Osteoblast (primary cell): ENCODE data around the gene KHSRP. TPM values are rescaled to one million over a fixed set of nuclear protein-coding genes. Genes with fewer than 3 reads are reported as not detected.

ENCODE experiments used
- DNase-seq: peaks from one replicate; pipeline ENCODE4 v3.0.0; 2011; ENCODE audit warnings: low spot score, mixed read lengths; ENCODE audit not compliant: insufficient read length; ENCODE audit errors: missing footprints
- H2AFZ ChIP-seq: 2 replicates; pipeline ENCODE4 v1.6.0; 2011; ENCODE audit warnings: mild to moderate bottlenecking, low read length
- H3K27ac ChIP-seq: 2 replicates; pipeline ENCODE4 v1.5.1; 2011; ENCODE audit warnings: mild to moderate bottlenecking, low read depth, low read length, moderate library complexity
- H3K27me3 ChIP-seq: 2 replicates; pipeline ENCODE4 v1.6.0; 2012; ENCODE audit warnings: mild to moderate bottlenecking, control low read depth, inconsistent platforms, low read length, moderate library complexity; ENCODE audit not compliant: insufficient read depth
- H3K36me3 ChIP-seq: 2 replicates; pipeline ENCODE4 v1.5.1; 2011; ENCODE audit warnings: mild to moderate bottlenecking, low read length, control low read depth, moderate library complexity; ENCODE audit not compliant: insufficient read depth
- H3K4me1 ChIP-seq: 2 replicates; pipeline ENCODE4 v1.5.1; 2011; ENCODE audit warnings: mild to moderate bottlenecking, low read length, control low read depth, moderate library complexity; ENCODE audit not compliant: insufficient read depth
- H3K4me2 ChIP-seq: 2 replicates; pipeline ENCODE4 v1.6.0; 2011; ENCODE audit warnings: mild to moderate bottlenecking, low read length; ENCODE audit not compliant: insufficient read depth
- H3K4me3 ChIP-seq: fragments of 200-600 bp; sonication (generic); 3 replicates; pipeline ENCODE4 v1.5.1; 2012; ENCODE audit warnings: mild to moderate bottlenecking, low read length, inconsistent platforms; ENCODE audit not compliant: insufficient read depth
- H3K79me2 ChIP-seq: 2 replicates; pipeline ENCODE4 v1.6.0; 2012; ENCODE audit warnings: mild to moderate bottlenecking, low read length, control low read depth, inconsistent platforms; ENCODE audit not compliant: insufficient read depth
- H3K9me3 ChIP-seq: 2 replicates; pipeline ENCODE4 v1.5.1; 2011; ENCODE audit warnings: low read depth, low read length, control low read depth
- H4K20me1 ChIP-seq: 2 replicates; pipeline ENCODE4 v1.6.0; 2012; ENCODE audit warnings: mild to moderate bottlenecking, low read length, control low read depth; ENCODE audit not compliant: insufficient read depth
- CTCF ChIP-seq: IDR thresholded peaks from 2 replicates; pipeline ENCODE4 v1.5.1; 2011; ENCODE audit warnings: mild to moderate bottlenecking, low read depth, low read length, moderate library complexity; ENCODE audit errors: extremely low read depth
- total RNA-seq: library from RNA; depleted of rRNA; stranded (reverse); fragments of >200 nt; gene quantifications from 2 replicates; pipeline ENCODE4 v1.2.3, GENCODE V29; 2012

Gene KHSRP
- total RNA-seq, 1 donor = 90.5 TPM

- Histone ChIP-seq H3K4me2 (no peak overlapping the region), H3K27me3 (peaks cover 13% of the 10 kb centered on the region)
Observed at GRCh38 chr19:6471076-6471475, 46.5 kb upstream of the KHSRP start.

GRCh38 chr19:6470173-6470572 is 45.6 kb upstream of the KHSRP start:
- Histone ChIP-seq H3K27ac (no peak overlapping the region), H4K20me1 (no peaks in the 10 kb centered on the region), H3K9me3 (no peaks in the 10 kb centered on the region), H3K36me3 (no peaks in the 10 kb centered on the region), H3K4me2 (no peak overlapping the region), H3K79me2 (no peaks in the 10 kb centered on the region), H3K4me1 (no peaks in the 10 kb centered on the region), H3K27me3 (peaks cover 12% of the 10 kb centered on the region), H3K4me3 (no peak overlapping the region), H2AFZ (no peak overlapping the region)
- no peak for TF ChIP-seq CTCF
- DNase-seq = peak; percentile 61

More at GRCh38 chr19:6471076-6471475, 46.5 kb upstream of the KHSRP start:
- Histone ChIP-seq H2AFZ (no peak overlapping the region), H3K9me3 (no peaks in the 10 kb centered on the region), H4K20me1 (no peaks in the 10 kb centered on the region), H3K79me2 (no peaks in the 10 kb centered on the region), H3K4me3 (no peak overlapping the region), H3K36me3 (no peaks in the 10 kb centered on the region), H3K27ac (no peak overlapping the region), H3K4me1 (no peaks in the 10 kb centered on the region)
- peak; percentile 34 for DNase-seq
- no peak for TF ChIP-seq CTCF

- Histone ChIP-seq H3K27me3 (peaks cover 16% of the 10 kb centered on the region), H3K4me3 (no peak overlapping the region), H4K20me1 (no peaks in the 10 kb centered on the region), H3K36me3 (no peaks in the 10 kb centered on the region), H3K27ac (no peak overlapping the region), H3K4me1 (no peaks in the 10 kb centered on the region), H2AFZ (no peak overlapping the region), H3K9me3 (no peaks in the 10 kb centered on the region), H3K79me2 (no peaks in the 10 kb centered on the region), H3K4me2 (no peak overlapping the region)
- DNase-seq = peak; percentile 53
- no peak for TF ChIP-seq CTCF
Observed at GRCh38 chr19:6467384-6467783, 42.8 kb upstream of the KHSRP start.

GRCh38 chr19:6466526-6467248 is 42.1 kb upstream of the KHSRP start:
- H3K27me3 ChIP-seq = peaks cover 16% of the 10 kb centered on the region

More at GRCh38 chr19:6466526-6467248, 42.1 kb upstream of the KHSRP start:
- no peak overlapping the region for H3K4me2 ChIP-seq
- no peak for TF ChIP-seq CTCF
- no peaks in the 10 kb centered on the region for H3K9me3 ChIP-seq
- H2AFZ ChIP-seq = no peak overlapping the region
- no peak overlapping the region for H3K4me3 ChIP-seq
- H3K4me1 ChIP-seq = no peaks in the 10 kb centered on the region
- H3K79me2 ChIP-seq = no peaks in the 10 kb centered on the region
- DNase-seq = peak; percentile 77
- H3K36me3 ChIP-seq = no peaks in the 10 kb centered on the region
- no peaks in the 10 kb centered on the region for H4K20me1 ChIP-seq
- no peak overlapping the region for H3K27ac ChIP-seq
